HUES48 (cell line): ENCODE data around the gene ZCCHC13.

Experiments
- H3K27ac ChIP-seq: one replicate; pipeline ENCODE4 v1.7.0; 2013; ENCODE audit warnings: low read depth, low read length, inconsistent platforms
- H3K27me3 ChIP-seq: 2 replicates; pipeline ENCODE4 v1.6.1; 2013; ENCODE audit warnings: mild to moderate bottlenecking, low read length; ENCODE audit not compliant: control insufficient read depth, insufficient read depth
- H3K36me3 ChIP-seq: 2 replicates; pipeline ENCODE4 v1.6.1; 2013; ENCODE audit warnings: low read length; ENCODE audit not compliant: control insufficient read depth, insufficient read depth
- H3K4me1 ChIP-seq: 2 replicates; pipeline ENCODE4 v1.6.1; 2013; ENCODE audit warnings: mild to moderate bottlenecking, low read length; ENCODE audit not compliant: control insufficient read depth, insufficient read depth
- H3K4me3 ChIP-seq: 2 replicates; pipeline ENCODE4 v1.5.1; 2013; ENCODE audit warnings: mild to moderate bottlenecking, low read depth, low read length
- H3K9ac ChIP-seq: 2 replicates; pipeline ENCODE4 v1.6.1; 2013; ENCODE audit warnings: mild to moderate bottlenecking, low read depth, low read length, moderate library complexity
- H3K9me3 ChIP-seq: 2 replicates; pipeline ENCODE4 v1.6.1; 2013; ENCODE audit warnings: low read length; ENCODE audit not compliant: control insufficient read depth, insufficient read depth

The ZCCHC13 gene

DNA sequence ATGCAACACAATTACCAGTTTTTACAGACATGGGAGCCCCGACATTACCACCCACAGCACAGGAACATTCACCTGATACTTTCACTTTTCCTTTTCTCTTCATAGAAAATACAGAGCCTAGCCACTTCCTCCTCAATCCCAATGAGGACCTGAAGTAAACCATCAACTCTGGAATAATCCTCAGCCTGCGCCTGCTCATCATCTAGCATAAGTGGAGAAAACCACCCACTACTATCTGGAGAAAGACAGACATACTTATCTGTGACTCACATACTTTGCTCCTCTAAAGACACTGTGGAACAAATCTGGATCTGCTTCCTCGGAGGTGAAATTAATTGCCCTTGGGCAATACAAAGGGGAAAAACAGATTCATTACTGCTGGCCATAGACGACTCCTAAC lies 47.8 kb downstream of the ZCCHC13 start:
- H3K4me3 ChIP-seq, result no peak overlapping the region
- no peak overlapping the region for H3K27ac ChIP-seq
- no peaks in the 10 kb centered on the region for H3K9me3 ChIP-seq
- no peaks in the 10 kb centered on the region for H3K27me3 ChIP-seq
- H3K4me1 ChIP-seq, result no peaks in the 10 kb centered on the region
- H3K9ac ChIP-seq, result no peak overlapping the region
- no peaks in the 10 kb centered on the region for H3K36me3 ChIP-seq

DNA sequence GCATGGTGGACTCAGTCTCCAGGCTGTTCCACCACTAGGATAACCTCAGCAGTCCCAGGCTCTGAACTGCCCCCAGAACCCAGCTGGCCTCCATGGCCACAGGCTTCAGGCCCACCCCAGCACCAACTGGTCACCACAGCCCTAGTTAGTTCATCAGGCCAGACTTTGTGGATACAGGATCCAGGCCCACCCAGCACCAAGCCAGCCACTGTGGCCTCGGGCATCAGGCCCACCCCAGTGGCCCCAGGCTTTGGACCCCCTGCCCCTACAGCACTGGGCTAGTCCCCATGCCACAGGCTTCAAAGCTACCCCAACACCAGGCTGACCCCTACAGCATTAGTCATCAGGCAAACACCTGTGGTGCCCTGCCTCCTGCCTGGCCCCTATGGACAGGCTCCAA lies 50.0 kb downstream of the ZCCHC13 start:
- H3K4me3 ChIP-seq, result no peak overlapping the region
- H3K9me3 ChIP-seq, result no peaks in the 10 kb centered on the region
- no peak overlapping the region for H3K27ac ChIP-seq
- H3K4me1 ChIP-seq, result no peaks in the 10 kb centered on the region
- H3K36me3 ChIP-seq, result no peaks in the 10 kb centered on the region
- no peak overlapping the region for H3K9ac ChIP-seq
- no peaks in the 10 kb centered on the region for H3K27me3 ChIP-seq
